GM21576 (cell line): ENCODE measurements around the gene TANC1.

ENCODE experiments used
- ATAC-seq: cut with Tn5 transposase; IDR thresholded peaks from one replicate; pipeline ENCODE4 v1.9.1; 2021; ENCODE audit warnings: mild to moderate bottlenecking, moderate library complexity; ENCODE audit not compliant: unreplicated experiment

TANC1 gene

DNA sequence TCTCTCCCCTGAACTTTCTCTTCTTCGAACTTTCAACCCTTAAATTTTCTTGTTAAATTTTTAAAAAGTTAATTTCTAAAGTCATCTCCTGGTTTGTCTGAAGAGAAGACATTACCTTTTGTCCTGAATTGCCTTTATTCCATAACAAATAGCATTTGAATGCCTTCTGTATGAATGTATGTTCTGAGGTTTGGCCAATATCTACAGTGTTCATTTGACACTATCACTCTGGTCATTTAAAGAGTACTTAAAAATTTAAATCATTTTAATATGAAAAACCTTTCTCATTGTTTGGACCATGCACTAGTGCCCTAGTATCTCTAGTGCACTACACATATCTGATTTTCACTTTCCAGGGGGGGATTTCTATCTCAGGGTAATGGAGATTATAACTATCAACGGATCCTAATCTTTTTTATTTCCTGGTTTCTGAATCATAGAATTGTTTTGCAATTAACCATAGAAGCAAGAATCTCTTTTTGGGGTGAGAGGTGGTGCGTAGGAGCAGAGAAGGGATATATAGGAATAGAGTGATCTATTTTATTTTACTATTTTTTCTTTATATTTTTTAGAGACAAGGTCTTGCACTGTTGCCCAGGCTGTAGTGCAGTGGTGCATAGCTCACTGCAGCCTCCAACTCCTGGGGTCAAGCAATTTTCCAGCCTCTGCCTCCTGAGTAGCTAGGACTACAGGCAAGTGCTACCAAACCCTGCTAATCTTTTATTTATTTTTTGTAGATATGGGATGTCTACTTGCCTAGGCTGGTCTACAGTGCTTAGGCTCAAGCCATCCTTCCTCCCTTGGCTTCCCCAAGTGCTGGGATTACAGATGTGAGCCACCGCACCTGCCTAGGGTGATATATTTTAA, 25.5 kb downstream of the TANC1 start:
- ATAC-seq: no peak

DNA sequence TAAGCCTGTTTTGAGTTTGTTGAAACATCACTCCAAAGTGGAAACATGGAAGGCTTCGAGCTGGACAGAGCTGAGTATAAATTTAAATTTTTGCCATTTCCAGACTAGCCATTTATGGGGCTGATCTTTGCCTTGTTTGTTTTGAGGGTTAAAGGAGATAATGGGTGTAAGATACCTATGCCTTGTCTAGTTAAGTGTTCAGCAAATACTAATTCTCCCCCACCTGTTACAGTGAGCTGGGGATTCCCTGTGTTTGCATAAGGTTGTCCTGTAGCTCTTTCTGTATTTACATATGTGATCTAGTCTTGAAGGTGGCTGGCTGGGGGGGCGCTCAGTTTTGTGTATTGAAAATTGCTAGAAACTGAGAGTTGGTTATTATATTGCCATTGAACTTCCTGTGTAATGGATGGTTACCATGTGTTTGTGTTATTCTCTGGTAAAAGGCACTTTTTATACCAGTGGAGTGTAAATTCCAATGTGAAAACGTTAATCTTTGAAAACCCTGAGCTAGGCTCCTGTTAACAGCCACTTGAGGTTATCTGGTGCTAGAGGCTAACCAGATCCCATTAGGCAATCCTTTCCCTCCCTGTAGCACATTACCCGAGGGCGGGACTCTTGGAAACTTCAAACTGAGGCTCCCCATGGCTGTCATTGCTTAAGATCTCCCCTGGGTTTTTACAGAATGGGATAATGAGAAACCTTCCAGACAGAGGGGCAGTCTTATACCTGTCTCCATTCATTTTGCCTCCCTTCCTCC, 26.7 kb downstream of the TANC1 start:
- ATAC-seq: no peak

DNA sequence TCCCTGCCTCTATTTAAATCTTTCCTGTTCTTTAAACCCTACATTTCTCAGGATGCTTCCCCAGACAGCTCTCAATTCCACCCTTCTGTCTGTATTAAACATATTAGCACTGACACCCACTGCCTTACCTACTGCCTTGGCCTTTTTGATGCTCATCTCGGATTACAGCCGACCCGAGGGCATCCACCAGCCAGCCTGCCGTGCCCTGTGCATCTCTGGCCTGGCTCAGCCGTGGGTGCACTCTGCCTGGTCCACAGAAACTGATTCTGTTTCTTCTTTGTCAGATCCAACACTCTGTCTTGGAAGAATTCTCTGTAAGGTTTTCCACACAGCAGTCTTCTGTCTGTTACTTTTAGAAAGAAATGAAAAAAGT, 27.2 kb downstream of the TANC1 start:
- ATAC-seq: no peak

DNA sequence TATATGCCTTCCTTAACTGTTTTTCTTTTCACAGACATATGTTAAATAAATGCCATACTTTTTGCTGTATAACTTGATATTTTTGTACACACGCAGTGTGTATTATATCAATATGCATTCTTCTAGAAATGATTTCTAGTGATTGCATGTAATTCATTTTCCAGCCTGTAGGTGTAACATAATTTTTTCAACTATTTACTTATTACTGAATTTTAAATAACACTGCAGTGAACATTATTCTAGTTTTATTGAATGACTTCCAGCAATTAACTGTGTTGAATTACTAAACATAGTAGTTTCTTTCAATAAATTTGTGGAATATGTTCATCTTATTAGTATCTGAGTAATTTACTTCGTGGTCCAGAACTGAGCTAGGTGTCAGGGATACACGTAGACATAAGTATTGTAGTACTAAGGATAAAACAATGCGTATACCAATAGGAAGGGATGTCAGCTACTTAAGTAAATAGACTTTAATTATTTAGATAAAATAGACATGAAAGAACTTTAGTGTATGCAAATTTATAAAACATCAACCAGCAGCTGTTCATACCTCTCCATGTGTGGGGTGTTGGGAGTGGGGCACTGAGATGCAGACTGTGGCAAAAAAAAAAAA, 28.0 kb downstream of the TANC1 start:
- ATAC-seq: no peak

DNA sequence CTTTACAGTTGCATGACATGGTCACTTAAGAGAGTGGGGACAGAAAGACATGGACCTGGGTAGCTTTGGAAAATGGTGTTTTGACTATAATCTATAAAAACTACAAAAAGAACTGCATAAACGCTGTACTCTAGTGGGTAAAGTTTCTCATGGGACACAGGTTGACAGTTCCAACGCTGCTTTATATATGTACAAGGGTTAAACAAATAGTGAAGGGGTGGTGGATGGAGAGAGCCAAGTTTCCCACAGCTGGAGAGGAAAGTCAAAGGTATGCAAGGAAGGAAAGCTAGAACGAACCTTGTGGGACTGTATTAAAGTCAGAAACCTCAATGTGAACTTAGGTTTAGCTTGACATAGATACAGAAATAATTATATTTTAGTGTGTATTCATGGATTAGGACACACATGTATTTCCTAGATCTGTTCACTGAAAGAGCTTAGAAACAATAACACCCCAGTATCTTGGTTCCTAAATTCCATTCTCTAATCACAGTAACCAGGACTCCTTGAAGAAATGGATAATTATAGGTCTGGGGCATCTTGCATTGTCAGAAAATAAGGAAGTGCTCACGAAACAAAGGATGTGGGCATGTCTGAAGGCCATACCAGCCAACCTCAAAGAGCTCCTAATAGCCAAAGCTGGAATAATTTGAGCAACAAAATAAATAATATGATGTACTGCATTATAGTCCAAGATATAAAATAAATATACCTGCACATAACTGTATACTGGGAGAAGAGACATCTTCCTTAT, 28.8 kb downstream of the TANC1 start:
- ATAC-seq: no peak

DNA sequence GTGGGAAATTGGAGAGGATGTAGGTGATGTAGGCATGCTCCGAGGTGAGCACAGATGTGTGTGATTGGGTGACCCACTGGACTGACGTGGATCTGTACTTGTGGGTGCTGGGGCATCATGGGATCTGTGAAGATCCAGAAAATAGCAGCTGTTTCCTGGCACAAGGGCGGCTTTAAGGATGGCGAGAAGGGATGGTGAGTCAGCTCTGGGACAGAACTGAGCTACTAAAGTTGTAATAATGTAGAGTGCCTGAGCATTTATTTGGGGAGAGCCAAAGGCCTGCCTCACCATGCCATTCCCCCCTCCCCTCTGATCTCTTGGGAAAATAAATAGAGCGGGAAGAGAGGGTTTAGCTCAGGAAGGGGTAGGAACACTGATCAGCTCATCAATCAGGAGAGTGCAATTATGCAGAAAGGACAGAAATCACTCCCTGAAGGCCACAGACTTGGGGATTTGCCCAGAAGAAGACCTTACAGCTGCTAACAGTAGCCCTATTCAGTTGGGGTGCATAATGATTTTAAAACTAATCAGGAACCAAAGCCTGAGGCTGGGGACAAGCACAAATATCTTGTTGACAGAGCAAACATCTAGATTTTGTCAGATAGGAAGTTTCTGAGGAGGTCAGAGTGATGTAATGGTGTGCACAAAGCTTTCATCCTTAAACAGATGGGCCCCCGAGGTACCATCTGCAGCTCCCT, 30.3 kb downstream of the TANC1 start:
- no peak for ATAC-seq

DNA sequence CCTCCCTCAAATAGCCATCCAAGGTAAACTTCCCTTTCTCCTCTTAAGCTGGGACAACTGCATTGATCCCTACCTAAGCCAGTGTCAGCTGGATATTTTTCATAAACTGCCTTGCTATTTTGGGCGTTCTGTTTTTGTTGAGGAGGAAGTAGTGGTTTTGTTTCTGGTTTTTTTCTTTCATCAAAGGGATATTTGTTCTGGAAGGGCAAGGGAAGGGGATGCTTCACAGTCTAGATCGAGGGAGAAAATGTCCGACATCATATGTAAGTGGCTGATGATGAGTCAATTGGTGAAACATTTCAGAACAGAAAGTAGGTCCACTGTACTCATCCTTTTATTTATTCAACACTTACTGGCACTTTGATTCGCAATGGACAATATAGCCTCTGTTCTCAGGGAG, 31.0 kb downstream of the TANC1 start:
- no peak for ATAC-seq

DNA sequence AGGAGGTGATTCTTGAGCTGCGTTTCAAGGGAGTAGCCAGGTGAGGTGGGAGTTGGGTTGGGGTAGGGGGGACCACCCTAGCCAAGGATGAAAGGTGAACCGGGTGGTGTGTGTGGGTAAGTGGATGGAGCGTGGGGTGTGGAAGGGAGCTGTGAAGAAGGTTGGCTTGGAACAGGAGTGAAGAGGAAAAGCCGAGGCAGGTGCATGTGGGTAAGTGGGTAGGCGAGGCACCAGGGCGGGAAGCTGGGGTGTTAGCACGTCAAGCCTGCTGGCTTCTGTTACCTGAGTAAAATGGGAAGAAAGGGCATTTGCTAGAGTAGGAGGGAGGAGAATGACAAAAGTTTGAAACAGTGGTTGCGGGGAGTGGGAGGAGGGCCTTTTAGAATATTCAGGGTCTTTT, 31.6 kb downstream of the TANC1 start:
- ATAC-seq: no peak

DNA sequence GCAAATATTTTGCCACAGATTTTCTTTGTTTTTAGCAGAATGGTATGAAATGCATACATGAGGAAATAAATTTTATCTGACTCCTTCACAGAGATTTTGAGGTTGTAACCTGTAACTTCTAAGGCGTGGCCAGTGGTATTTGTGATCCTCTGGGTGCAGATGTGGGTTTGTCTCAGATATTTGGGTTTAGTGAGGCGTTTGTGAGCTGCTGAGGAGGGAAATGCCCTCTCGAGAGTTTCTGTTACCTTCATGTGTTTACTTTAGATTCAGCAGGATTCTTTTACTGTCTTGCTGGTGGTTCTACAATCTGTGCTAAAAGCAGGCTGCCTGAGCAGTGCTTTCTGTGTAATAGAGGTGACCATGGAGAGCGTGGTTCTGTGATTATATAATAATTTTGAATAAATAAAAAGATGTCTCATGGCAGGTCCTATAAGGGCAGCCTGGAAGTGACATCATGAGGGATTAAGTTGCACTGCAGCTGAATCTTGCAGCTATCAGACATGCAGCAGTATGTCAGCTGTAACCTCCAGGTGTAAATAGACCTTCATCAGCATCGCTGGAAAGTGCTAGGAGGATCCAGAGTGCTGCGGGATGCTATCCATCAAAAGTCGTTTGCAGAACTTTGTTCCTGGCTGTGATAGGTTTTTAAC, 34.1 kb downstream of the TANC1 start:
- no peak for ATAC-seq

DNA sequence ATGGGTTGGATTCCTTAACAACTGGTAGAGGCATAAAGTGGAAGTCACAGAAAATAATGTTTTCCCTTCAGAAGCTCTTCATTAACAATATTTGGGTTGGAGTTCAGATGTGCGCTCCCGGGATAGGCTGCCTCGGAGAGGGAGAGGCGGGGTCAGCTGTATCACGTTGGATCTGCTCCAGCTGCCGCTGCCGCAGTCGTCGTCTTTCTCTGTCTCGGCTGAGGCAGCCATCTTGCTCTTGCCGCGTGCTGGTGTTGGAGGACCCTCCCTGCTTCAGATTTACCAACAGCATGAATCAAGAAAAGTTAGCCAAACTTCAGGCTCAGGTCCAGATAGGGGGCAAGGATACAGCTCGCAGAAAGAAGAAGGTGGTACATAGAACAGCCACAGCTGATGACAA, 35.1 kb downstream of the TANC1 start:
- no peak for ATAC-seq

DNA sequence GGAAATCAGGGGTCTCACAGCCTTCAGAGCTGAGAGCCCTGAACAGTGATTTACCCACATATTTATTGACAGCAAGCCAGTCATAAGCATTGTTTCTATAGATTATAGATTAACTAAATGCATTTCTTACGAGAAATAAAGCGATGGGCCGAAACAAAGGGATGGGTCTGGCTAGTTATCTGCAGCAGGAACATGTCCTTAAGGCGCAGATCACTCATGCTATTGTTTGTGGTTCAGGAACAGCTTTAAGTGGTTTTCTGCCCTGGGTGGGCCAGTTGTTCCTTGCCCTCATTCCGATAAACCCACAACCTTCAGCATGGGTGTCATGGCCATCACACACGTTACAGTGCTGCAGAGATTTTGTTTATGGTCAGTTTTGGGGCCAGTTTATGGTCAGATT, 36.4 kb downstream of the TANC1 start:
- no peak for ATAC-seq

DNA sequence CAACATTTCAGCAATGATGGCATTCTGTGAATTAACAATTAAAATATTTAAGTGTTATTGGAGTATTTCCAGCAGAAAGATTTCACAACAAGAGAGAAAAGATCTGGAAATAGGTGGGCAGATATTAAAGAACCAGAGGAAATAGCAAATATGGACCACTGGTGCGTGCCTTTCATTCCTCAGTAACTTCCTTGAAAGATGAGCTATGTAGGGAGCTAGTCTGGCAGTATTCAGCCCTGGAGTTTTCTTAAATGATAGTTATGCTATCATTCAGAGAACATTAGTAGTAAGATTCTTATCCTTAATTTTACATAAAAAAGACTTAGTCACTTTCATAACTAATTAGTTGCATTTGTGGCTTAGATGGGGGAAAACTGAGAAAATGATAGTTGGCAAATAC, 41.5 kb downstream of the TANC1 start:
- no peak for ATAC-seq

DNA sequence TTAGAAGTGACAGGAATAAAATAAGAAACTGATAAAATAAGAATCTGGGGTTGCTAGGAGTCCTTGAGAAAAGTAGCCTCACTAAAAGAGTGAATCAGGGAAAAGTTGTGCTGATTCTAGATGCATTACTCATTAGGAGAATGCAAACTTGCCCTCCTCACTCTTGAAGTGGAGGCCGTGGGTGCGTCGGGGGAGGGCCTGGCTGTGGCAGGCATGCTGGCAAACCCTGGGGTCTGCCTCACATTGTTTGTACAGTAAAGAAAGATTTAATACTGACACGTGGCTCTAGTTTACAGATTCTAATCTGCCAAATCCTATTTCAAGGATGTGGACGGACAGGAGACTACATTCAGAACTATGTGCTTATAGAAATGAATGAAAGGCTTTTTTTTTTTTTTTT, 41.9 kb downstream of the TANC1 start:
- ATAC-seq: no peak

DNA sequence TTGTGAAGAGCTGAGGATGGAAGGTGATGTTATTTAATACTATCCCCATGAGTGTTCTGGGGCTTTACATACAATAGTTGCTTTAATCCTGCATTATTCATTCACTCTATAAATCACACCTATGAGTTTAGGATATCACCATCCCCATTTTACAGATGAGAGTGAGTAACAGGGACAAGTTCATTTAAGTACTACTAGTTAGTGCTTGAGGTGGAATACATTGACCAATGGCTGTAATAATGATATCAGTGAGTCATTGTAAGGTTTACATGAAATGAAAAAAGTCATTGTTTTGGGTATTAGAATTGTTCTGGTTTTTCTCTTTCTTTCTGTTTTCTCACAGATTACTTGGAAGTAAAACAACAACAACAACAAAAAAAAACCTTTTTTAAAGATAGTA, 42.5 kb downstream of the TANC1 start:
- no peak for ATAC-seq

DNA sequence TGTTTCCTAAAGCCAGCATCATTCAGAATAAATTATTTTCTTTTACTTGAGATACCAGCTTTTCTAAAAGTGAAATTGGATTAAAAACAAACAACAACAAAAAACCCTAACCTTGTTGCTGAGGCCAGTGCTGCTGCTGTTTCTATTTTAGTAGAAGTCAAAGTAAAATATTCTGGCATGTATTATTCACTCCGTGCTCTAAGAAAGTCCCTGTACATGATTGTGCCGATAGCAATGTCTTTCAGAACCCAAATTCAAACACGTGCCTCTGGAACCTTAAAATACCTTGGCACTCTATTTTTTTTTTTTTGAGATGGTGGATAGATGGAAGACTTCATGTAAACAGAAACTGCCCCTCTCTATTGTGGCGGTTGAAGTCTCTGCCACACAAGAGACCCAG, 43.7 kb downstream of the TANC1 start:
- ATAC-seq: no peak

DNA sequence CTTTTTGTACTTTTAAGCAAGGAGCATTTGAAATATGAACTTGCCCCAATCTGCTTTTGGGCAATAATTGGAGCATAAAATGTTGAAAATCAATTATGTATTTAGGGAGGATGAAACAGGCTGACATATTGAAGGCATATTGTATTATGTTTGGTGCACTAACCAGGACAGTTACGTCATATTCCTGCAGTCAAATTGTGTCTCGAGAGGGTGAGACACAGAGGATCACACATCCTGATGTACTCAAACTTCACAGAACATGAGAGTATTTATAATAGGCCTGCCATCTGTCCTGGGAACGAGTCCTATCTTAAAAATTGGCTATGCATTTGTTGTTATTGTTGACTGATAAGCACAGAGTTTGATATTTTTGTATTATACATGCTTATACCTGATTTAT, 44.7 kb downstream of the TANC1 start:
- ATAC-seq: no peak

DNA sequence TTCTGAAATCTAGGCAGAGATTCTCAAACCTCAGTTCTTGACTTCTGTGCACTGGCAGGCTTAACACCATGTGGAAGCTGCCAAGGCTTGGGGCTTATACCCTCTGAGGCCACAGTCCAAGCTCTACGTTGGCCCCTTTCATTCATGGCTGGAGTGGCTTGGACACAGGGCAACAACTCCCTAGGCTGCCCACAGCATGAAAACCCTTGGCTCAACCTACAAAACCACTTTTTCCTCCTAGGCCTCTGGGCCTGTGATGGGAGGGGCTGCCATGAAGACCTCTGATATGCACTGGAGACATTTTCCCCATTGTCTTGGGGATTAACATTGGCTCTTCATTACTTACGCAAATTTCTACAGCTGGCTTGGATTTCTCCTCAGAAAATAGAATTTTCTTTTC, 46.7 kb downstream of the TANC1 start:
- no peak for ATAC-seq

DNA sequence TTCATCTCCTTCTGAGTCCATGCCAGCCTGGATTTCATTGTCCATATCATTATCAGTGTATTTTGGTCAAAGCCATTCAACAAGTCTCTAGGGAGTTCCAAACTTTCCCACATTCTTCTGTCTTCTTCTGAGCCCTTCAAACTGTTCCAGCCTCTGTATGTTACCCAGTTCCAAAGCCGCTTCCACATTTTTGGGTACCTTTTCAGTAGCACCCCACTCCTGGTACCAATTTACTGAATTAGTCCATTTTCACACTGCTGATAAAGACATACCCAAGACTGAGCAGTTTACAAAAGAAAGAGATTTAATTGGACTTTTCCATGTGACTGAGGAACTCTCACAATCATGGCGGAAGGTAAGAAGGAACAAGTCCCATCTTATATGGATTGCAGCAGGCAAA, 47.4 kb downstream of the TANC1 start:
- no peak for ATAC-seq

DNA sequence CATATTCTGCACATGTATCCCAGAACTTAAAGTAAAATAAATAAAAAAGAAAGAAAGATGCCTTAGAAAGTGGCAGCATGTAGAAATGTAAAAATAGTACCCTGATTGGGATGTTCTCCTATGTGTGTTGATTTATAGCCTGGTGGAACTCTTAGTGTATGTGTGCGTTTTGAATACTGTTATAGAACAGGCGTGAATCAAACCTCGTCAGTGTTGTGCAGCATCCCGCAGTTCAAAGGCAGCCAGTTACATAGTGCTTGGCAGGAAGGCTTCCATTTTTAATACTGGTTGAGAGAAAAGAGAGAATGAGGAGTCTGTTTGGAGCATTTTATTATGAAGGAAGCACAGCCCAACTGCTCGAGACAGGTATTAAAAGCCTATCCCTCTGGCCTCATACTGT, 49.4 kb downstream of the TANC1 start:
- ATAC-seq: no peak

DNA sequence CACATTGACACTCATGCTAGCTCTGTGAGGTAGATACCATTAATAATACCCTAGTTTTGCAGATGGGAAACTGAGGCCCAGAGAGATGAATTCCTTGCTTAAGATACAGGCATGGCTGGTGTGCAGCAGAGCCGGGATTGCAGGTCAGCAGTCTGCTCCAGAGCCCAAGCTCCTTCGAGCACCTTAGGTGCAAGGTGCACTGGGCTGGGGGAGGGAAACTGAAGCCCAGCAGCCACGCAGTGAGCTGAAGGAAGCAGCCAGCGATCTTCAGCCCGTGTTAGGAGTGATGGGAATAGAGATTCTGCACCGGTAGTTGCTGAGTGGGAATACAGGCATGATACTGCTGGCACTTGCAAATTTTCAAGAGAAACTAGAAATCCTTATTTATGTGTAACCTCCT, 50.6 kb downstream of the TANC1 start:
- no peak for ATAC-seq
